ENCODE results near the gene CASZ1. TPM values are rescaled to one million over a fixed set of nuclear protein-coding genes. Genes with fewer than 3 reads are reported as not detected.

Gene CASZ1
- total and polyA plus RNA-seq, 2 donors (not counting 3 experiments of a cell fraction or from before 2014, with no cell fraction given): 1.5 to 5.2 TPM

DNA sequence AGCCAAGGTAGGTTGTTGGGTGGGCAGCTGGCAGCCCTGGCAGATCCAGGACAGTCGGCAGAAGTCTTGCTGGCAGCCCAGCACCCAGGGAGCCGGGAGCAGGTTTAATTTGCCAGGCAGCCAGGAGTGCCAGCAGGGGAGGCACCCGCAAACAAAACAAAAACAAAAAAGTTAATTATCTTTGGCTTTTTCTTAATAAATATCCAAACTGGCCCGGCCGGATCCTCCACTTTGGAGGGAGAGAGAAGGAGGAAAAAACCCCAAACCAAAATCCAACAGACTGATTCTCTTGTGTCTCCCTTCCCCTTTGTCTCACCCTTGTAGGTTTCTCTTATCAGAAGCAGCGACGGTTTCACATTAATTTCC is 97.0 kb downstream of the CASZ1 start:
- CTCF ChIA-PET: interaction anchor here (1.5 kb wide), 1 partner anchor 95 kb away, joined by 3 read pairs; no protein-coding TSS in a partner anchor
- Histone ChIP-seq H3K9ac (replicated peaks; ENCODE audit: extremely low read depth, insufficient read depth, low read length) (no peak overlapping the region), H3K27me3 (ENCODE audit: control insufficient read depth in 2 of 2, insufficient read depth in 2 of 2, low read length in 2 of 2) (peaks cover 2 to 5% of the 10 kb centered on the region in 2 experiments), H2AFZ (ENCODE audit: low read depth, low read length) (no peak overlapping the region), H4K20me1 (replicated peaks; ENCODE audit: control insufficient read depth, extremely low read depth, insufficient read depth, low read length) (no peaks in the 10 kb centered on the region), H3K4me1 (ENCODE audit: control insufficient read depth, extremely low read depth, insufficient read depth, low read length) (no peaks in the 10 kb centered on the region), H3K4me2 (ENCODE audit: insufficient read depth, low read length) (no peak overlapping the region), H3K4me3 (replicated peaks in 1 of 3; ENCODE audit: insufficient read depth in 1 of 3, low read depth in 1 of 3, low read length in 3 of 3) (no peak overlapping the region), H3K79me2 (ENCODE audit: control insufficient read depth, insufficient read depth, low read length) (no peaks in the 10 kb centered on the region), H3K27ac (ENCODE audit: insufficient read depth, low read depth, low read length) (no peak overlapping the region), H3K9me1 (replicated peaks; ENCODE audit: control insufficient read depth, extremely low read depth, insufficient read depth, low read length) (no peaks in the 10 kb centered on the region), H3K36me3 (ENCODE audit: control insufficient read depth in 2 of 2, extremely low read depth in 1 of 2, insufficient read depth in 2 of 2, low read length in 2 of 2) (no peaks in the 10 kb centered on the region), H3K9me3 (replicated peaks; ENCODE audit: control insufficient read depth, insufficient read depth, low read length) (no peaks in the 10 kb centered on the region)
- POLR2A ChIA-PET: no interaction called here
- TF ChIP-seq GATA2 (IDR thresholded peaks at IDR 0.05; ENCODE audit: insufficient read depth, insufficient read length, low read depth, low read length): no peak
- TF ChIP-seq FOS (IDR thresholded peaks at IDR 0.05; ENCODE audit: borderline replicate concordance, insufficient read depth, low read length): no peak
- TF ChIP-seq MYC (IDR thresholded peaks at IDR 0.05; ENCODE audit: low read depth, low read length): no peak
- no peak for TF ChIP-seq JUN (IDR thresholded peaks at IDR 0.05; ENCODE audit: borderline replicate concordance, insufficient read depth, insufficient read length, low read depth)
- TF ChIP-seq EZH2 (IDR thresholded peaks at IDR 0.05; ENCODE audit: borderline replicate concordance, low read depth, low read length, severe bottlenecking): no peak
- TF ChIP-seq, protein P1, sequence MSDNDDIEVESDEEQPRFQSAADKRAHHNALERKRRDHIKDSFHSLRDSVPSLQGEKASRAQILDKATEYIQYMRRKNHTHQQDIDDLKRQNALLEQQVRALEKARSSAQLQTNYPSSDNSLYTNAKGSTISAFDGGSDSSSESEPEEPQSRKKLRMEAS (IDR thresholded peaks at IDR 0.05; ENCODE audit: insufficient read depth, insufficient read length): no peak
- no peak for TF ChIP-seq POLR2AphosphoS5 (IDR thresholded peaks at IDR 0.05; ENCODE audit: insufficient read depth, low read depth, low read length)
- no peak for TF ChIP-seq POLR2A (IDR thresholded peaks at IDR 0.05; ENCODE audit: low read depth, low read length)
- TF ChIP-seq, protein P2, sequence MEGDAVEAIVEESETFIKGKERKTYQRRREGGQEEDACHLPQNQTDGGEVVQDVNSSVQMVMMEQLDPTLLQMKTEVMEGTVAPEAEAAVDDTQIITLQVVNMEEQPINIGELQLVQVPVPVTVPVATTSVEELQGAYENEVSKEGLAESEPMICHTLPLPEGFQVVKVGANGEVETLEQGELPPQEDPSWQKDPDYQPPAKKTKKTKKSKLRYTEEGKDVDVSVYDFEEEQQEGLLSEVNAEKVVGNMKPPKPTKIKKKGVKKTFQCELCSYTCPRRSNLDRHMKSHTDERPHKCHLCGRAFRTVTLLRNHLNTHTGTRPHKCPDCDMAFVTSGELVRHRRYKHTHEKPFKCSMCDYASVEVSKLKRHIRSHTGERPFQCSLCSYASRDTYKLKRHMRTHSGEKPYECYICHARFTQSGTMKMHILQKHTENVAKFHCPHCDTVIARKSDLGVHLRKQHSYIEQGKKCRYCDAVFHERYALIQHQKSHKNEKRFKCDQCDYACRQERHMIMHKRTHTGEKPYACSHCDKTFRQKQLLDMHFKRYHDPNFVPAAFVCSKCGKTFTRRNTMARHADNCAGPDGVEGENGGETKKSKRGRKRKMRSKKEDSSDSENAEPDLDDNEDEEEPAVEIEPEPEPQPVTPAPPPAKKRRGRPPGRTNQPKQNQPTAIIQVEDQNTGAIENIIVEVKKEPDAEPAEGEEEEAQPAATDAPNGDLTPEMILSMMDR (IDR thresholded peaks at IDR 0.05; ENCODE audit: extremely low read depth in 1 of 2, insufficient read depth in 1 of 2, low read depth in 1 of 2, low read length in 2 of 2): no peak
- no TSS peak for BruUV-seq (replicated peaks)
- DNase-seq (ENCODE audit: low read depth, low spot score): no peak
- intact Hi-C loops (cut with micrococcal nuclease) (no loop called here), dilution Hi-C loops (cut with MboI; ENCODE audit: extremely low pct_ligation_motif_present, low sequenced_read_pairs) (no loop called here)
- FAIRE-seq: no peak
